H54 (cell line): Measurements from ENCODE around the gene SHROOM3.

ENCODE experiments used
- DNase-seq: peaks from one replicate; pipeline ENCODE4 v3.0.0; 2011; ENCODE audit warnings: low spot score, mixed read lengths; ENCODE audit not compliant: insufficient read length
- FAIRE-seq: peaks from 3 replicates; lab custom pipeline; 2011; peaks lifted over from hg19 to GRCh38; lab: Jason Lieb, UNC
- POLR2A ChIP-seq: IDR thresholded peaks from 2 replicates; pipeline ENCODE4 v1.6.1; 2011; ENCODE audit warnings: low read depth, mild to moderate bottlenecking, low read length

Gene SHROOM3

DNA sequence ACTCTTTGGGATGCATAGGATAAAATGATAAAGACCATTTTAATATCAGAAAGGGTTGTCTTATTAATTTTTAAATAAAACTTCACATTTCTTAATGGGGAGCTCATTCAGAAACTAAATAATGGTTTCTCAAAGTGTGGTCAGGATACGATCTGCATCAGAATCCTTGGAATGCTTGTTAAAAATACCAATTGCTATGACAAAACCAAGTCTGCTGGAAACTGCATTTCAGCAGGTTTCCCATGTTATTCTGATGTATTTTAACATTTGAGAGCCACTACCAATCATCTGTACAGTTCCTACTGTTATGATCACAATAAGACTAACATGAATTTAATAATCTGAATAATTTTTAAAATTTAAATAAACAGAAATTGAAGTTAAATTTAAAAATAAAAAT lies 347.8 kb downstream of the SHROOM3 start:
- DNase-seq (no peak), FAIRE-seq (no peak)
- no peak for TF ChIP-seq POLR2A

DNA sequence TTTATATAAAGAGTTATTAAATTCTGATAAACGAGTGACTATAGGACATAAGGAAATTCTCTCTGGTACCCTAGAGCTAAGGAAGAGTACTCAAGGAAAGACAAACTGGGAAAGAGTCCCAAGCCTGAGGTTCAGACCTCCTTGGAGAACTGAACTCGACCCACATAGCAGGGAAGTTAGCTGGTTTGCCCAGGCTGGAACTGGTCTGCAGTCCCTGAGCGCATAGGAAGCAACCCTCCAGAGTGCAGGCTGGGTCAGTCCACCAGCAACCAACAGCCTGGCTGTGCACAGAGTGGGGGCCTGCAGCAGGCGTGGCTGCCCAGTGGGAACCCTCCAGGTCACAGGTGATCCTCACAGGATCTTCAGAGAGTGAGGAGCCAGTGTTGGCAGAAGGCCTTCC lies 348.8 kb downstream of the SHROOM3 start:
- no peak for TF ChIP-seq POLR2A
- DNase-seq: no peak
- FAIRE-seq: no peak

DNA sequence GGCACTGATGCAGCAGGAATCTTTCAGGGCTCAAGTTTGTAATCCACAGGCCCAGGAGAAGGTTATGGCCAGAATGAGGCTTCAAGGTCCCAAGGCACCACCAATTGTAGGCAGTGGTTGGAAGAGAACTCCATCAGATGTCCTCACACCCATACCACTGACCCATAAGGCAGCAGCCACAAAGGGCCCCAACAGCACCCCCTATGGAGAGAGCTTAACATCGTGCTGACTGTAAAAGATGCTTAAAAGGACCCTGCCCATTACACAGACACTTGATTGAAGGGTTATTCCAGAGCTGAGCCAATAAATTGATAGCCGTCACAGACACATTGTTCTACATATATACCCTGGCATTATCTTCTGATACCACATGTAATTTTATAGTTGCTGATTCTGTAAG lies 349.2 kb downstream of the SHROOM3 start:
- DNase-seq: no peak
- TF ChIP-seq POLR2A: no peak
- no peak for FAIRE-seq

DNA sequence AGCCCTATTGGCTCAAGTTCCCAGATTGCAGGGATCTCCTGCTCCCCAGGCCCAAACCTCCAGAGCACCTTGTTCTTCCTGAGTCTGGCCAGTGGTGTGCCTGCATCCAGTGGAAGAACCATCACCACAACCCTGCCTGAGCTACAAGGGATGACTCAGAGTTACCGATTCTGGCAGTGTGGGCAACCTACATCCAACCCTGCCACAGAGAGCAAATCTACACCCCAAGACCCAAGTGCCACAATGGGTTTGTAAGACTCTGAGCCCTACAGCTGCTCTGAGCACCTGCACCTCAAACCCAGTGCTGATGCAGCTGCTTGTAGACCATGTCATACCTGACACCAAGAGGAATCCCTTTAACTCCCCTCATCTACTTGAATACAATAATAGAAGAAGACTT lies 352.9 kb downstream of the SHROOM3 start:
- DNase-seq: no peak
- TF ChIP-seq POLR2A: no peak
- no peak for FAIRE-seq

DNA sequence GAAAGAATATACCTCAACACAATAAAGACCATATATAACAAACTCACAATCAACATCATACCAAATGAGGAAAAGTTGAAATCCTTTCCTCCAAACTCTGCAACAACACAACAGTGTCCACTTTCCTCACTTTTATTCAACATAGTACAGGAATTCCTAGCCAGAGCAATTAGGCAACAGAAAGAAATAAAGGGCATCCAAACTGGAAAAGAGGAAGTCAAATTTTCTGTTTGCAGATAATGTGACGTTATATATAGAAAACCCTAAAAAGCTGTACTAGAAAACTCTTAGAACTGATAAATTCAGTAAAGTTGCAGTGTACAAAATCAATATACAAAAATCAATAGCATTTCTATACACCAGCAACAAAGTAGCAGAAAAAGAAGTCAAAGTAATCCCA lies 355.3 kb downstream of the SHROOM3 start:
- no peak for FAIRE-seq
- no peak for TF ChIP-seq POLR2A
- DNase-seq: no peak

DNA sequence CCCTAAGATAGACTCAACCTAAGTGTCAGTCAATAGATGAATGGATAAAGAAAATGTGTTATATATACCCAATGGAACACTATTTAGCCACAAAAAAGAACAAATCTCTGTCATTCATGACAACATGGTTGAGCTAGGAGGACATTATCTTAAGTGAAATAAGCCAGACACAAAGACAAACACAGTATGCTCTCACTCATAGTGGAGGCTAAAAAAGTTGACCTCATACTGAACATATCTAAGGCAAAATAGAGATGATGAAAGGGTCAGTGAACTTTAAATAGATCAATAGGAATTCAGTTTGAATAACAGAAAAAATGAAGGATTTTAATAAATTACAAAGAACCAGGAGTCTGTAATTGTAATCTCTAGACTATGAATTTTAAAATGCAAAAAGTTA lies 356.4 kb downstream of the SHROOM3 start:
- no peak for DNase-seq
- FAIRE-seq: no peak
- no peak for TF ChIP-seq POLR2A

DNA sequence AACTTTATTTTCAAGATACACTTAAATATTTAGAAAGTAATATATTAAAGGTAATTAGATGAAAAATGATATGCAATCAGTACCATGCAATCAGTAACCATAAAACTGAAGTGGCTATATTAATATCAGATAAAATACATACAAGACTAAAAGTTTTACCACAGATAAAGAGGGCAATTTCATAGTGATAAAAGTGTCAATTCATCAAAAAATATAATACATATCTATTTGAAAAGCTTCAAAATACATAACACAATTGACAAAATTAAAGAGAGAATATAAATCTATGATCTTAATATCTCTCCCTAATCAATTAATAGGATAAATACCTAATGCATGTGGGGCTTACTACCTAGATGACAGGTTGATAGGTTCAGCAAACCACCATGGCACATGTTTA lies 357.4 kb downstream of the SHROOM3 start:
- no peak for TF ChIP-seq POLR2A
- FAIRE-seq: no peak
- DNase-seq: no peak

DNA sequence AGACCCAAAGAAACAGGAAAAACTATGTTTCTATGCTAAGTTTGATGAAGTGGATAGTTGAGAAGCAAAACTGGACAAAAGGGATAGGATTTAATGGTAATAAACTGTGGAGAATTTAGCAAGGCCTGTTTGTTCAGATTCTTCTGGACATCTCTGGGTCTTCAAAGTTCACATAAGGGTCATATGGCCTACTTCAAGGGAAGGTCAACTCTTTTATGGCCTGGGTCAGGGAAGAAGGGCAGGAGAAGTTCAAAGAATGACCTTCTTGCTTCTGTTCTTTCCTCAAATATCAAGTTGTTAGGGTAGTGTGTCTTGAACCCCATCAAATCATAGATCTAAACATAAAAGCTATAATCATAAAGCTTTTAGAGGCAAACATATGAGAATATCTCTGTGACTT lies 360.2 kb downstream of the SHROOM3 start:
- DNase-seq (no peak), FAIRE-seq (no peak)
- no peak for TF ChIP-seq POLR2A

DNA sequence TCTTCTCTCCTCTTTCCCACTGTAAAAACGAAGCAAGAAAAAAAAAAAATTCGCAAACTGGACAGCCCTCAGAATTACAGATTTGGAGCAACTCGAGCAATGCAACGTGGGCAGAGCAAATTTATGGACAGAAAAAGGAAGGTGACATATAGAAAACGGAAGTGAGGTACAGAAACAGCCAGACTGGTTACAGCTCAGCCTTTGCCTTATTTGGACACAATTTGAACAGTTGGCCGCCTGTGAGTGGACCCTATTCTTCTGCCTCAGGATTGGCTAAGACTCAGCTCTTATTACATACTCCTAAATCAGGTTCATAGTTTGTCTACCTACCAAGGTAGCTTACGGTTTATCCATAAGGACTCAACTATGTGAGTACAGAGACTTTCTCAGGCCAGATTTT lies 364.1 kb downstream of the SHROOM3 start:
- FAIRE-seq (no peak), DNase-seq (no peak)
- no peak for TF ChIP-seq POLR2A

DNA sequence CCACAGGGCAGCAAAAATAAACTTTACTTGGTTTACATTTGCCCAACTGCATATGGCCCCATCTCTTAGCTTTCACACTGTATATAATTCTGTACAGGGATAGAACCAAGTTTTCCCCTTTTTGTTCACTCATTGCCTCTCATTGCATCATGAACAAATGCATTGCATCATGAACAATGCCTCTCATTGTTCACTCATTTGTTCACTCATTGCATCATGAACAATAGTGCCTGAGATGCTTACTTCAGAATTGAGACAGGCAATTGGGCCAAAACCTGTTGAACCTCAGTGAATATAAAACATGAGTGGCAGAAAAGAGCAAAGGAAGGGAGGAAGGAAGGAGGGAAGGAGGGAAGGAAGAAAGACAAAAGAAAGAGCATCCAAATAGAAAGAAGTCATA lies 364.7 kb downstream of the SHROOM3 start:
- DNase-seq: no peak
- TF ChIP-seq POLR2A: no peak
- FAIRE-seq: no peak

DNA sequence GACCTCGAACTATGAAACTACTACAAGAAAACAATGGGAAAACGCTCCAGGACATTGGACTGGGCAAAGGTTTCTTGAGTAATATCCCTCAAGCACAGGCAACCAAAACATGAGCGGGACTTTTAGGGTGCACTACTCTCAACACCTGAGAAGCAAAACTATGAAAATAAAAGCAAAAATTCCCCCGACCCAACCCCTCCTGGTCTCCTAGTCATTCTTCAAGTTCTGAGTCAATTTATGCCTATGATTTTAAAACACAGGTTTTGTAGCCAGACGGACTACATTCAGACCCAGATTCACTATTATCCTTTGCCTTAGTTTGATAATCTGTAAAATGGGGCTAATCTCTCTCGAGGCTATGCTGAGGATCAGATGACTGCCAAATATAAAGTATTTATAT lies 365.9 kb downstream of the SHROOM3 start:
- TF ChIP-seq POLR2A: no peak
- FAIRE-seq: no peak
- DNase-seq: no peak

DNA sequence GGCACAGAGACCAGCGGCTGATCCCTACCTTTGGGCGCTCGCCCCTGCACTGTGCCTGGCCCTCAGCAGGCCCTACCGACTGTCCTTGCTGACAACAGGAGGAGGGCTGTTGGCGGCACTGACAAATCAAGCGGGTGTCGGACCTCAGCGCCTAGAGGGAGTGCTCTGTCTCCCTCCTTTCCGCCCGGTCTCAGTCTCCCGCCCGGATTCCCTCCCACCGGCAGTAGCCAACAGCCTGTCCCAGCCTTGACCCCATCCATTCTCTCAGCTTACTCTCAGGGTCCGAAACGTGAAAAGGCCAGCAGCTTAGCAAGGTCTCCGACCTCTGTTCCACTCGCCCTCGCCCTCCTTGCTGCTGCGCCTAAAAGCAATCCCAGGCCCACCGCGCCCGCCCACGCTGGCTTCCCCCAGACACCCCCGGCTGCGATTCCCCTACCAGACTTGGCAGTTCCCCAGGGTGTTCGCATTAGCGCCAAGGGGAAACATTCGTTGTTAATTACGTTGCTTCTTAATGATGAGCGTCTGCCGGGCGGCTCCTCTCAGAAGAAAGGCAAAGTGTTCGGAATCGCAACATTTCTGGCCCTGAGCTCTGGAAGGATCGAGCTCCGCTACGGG lies 366.7 kb downstream of the SHROOM3 start:
- no peak for FAIRE-seq
- DNase-seq: no peak
- TF ChIP-seq POLR2A: no peak

DNA sequence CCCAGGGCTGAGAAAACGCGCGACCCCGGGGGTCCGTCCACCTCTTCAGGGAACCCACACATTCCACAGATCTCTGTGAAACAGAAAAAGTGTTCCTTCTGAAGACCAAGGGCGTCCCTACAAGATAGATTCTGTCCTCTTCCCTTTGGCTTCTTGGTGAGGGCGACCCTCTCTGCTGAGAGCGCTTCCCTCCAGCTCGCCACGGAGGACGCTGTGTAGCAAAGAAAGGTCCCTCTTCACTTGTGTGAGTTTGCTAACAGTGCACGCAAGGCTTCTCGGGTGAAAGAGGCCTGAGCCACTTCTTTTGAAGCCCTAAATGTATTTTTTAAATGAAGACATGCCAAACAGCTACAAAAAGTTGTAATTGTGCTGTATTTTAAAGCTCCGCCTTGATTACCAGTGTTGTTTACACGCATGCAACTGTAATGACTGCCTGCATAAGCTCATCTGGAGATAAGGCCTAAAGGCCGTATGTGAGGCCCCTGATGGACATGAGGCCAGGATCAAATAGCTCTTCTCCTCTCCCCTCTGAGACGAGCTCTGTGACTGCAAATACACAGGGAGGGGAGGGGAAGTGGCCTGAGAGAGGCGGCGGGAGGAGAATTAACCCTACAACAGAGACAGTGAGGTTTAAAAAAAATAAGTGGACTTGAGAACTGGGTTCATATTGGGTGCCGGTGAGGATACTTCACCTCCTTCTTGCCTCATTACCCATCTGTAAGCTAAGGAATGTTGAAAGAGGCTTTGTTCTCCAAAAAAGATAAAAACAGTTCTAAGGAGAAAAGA lies 367.4 kb downstream of the SHROOM3 start:
- DNase-seq (no peak), FAIRE-seq (no peak)
- no peak for TF ChIP-seq POLR2A

DNA sequence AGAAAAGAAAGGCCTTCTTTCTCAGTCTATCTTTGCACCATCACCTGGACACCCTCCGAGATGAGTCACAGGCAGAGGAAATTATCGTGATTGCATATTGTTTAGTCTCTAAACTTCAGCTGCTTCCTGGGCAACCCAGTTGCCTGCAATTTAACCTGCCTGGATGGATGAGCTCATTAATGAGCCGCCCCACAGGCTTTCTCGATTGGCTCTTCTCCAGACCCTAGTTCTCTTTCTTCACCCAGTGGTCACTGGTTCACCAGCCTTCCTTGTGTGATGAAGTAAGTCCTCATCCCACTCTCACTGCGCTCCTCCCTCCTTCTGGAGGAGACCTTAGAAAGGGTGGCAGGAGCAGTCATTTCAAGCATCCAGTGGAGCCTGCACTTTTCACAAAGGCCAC lies 368.5 kb downstream of the SHROOM3 start:
- FAIRE-seq (no peak), DNase-seq (peak; percentile 31)
- no peak for TF ChIP-seq POLR2A

DNA sequence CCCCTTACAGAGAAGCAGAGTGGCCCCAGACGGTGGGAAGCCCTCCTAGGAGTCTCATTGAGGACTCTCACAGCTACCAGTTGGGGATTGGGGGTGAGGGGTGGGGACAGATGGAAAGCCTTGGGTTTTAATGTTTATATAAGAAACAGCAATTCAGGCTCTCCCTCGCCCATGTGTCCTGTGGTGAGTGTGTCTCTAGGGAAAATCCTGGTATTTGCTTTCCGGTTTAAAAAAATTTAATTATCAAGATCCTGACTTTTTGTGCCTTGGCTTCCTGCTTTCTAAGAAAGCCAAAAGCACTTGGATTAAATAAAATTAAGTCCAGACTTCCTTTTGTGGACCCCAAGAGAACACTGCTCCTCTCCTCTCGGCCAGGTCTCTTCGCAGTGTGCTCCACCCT lies 369.1 kb downstream of the SHROOM3 start:
- DNase-seq: no peak
- no peak for FAIRE-seq
- TF ChIP-seq POLR2A: no peak

DNA sequence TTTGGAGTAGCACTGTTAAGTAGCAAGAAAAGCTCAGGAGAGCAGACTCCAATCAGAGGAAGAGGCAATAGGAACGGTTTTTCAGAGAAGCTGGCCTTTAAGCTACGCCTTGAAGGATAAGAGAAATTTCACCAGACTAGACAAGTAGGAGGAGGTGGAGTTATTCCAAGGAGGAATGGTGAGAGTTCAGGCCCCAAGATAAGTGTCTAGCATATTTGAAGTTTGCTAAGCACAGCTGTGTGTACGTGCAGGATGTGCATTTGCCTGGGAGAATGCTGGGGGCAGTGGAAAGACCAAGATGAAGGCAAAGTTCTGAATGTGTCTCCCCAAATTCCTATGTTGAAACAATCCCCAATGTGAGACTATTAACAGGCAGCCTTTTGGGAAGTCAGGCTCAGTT lies 371.3 kb downstream of the SHROOM3 start:
- TF ChIP-seq POLR2A: no peak
- no peak for DNase-seq
- FAIRE-seq: no peak
